Activated CD4-positive, alpha-beta T cell treated with anti-CD3 and anti-CD28 coated beads for 24 hours (primary cell): Measurements from ENCODE around the gene PXK.
A peak's percentile ranks its signal among the peaks of the same experiment; 100 is the strongest.
"Not testable (repeated sequence)": the region's sequence is repeated elsewhere in the genome, so short reads cannot be mapped to it uniquely, and the experiment has no call there.

Source experiments
- DNase-seq, 2 donors: peaks; one replicate each; pipeline ENCODE4 v3.0.0-alpha.2; 2020; ENCODE audit warnings: low read depth in 2 of 2

PXK gene

GRCh38 chr3:58323529-58324390 lies 8.9 kb upstream of the PXK start:
- no peak for DNase-seq

GRCh38 chr3:58324391-58325390 lies 8.0 kb upstream of the PXK start:
- no peak for DNase-seq

DNA sequence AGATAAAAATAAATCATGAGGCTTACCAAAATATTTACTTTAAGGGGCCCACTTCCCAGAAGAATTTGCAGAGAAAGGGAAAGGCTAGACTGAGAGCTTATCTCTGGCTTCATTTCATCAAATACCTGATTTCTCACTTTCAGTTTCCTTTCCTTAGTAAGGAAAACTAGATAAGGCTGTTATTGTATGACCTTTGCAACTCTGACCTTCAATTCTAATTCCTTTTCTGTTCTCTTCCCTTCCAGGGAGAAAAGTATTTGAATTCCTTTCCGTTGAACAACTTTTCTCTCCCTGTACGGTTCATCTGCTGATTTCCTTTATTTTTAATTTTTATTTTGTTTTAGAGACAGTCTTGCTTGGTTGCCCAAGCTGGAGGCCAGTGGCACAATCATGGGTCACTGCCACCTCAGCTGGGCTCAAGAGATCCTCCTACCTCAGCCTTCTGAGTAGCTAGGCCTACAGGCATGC lies 7.1 kb upstream of the PXK start:
- no peak for DNase-seq

DNA sequence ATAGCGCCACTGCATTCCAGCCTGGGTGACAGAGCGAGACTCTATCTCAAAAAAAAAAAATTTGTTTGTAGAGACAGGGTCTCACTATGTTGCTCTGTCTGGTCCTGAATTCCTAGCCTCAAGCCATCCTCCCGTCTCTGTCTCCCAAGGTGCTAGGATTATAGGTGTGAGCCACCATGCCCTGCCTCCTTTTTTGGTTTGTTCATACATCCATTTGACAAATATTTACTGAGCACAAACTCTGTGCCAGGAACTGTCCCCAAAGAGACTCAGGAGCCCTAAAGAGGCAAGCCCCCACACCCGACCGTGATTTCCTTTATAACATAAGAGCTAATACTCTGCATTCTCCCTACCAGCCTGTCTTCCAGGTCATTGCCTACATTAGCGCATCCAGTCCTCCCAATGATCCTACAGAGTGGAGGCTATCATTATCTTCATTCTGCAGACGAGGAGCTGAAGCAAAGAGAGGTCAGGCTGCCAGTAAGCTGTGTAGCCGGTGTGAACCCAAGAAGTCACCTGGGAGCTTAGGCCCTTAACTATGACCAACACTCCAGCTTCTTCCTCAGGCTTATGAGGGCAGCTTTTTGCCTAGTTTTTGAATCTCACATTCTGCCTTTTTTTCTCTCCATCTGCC lies 6.3 kb upstream of the PXK start:
- no peak for DNase-seq

DNA sequence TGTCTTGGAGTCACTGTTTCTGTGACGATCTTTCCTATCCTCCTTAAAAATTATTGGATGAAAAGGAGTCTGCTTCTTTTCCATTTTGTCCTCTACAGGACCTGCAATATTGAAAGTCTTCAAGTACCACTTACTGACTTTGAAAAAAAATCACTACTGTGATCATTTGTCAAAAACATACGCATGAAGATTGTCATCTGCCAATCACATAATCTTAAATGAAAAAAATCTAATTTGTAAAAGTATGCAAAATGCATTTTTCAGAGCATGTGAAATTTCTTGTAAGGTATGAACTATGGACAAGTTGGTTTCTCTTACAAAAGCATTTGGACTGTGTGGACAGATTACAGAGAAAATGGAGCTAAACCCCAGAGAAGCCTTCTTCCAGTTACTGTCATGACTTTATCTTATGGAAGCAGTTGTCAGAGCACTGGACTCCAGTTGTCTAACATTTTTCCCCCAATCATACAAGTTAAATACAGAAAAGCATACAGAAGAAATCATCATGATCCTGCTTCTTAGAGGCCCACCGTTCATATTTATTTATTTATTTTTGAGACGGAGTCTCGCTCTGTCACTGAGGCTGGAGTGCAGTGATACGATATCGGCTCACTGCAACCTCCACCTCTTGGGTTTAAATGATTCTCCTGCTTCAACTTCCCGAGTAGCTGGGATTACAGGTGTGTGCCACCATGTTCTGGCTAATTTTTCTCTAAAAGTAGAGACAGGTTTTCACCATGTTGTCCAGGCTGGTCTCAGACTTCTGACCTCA lies 3.4 kb upstream of the PXK start:
- no peak for DNase-seq

DNA sequence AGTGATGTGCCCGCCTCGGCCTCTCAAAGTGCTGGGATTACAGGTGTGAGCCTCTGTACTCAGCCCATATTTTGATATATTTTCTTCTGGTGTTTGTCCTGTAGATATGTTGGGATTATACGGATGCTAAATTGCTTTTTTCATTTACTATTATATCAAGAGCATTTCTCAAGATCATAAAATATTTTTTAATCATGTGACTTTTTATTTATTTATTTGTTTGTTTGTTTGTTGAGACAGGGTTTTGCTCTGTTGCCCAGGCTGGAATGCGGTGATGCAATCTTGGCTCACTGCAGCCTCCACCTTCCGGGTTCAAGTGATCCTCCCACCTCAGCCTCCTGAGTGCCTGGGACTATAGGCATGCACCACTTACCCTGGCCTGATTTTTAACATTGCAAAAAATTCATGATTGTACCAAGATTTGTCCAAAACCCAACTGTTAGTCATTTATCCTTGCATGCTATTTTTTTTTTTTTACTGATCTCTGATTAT lies 2.7 kb upstream of the PXK start:
- DNase-seq = no peak

GRCh38 chr3:58331593-58332152 lies 1.0 kb upstream of the PXK start:
- no peak for DNase-seq

DNA sequence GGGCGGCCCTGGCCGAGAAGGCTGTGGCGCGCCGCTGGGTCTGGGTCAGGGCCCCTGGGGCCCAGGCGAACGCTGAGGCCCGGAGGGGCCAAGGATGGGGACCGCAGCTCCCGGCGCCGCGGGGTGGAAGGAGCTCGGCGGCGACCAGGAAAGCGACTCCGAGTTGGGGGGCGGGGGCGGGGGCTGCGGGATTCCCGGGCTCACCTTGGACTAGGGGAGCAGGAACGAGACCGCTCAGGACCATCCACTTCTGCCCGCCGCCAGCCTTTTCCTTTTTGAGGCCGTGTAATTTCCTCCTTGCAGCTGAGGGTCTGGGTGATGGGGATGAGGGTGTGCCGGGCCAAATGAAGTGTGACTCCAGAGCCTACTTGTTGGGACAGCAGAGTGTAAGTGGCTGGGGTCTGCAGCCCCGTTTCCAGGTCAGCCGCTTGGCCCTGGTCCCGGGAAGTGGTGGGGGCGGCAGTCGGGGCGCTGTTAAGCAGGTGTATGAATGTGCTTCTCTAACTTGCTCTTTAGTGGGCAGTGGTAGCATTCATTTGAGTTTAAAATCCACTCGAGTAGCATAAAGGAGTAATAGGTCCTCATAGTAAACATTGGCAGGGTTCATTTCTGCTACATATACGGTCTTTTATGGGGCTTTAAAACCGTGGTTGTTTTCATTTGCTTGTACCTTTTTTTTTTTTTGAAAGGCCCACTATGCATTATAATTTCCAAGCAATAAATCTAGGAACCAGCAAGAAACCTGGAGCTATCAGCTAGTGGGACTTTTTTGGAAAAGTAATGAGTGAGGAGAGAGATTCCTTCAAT lies 717 bp downstream of the PXK start:
- peak in 1 of 2 donors; percentile 21 for DNase-seq

GRCh38 chr3:58334013-58334321 lies 1.3 kb downstream of the PXK start:
- no peak for DNase-seq

DNA sequence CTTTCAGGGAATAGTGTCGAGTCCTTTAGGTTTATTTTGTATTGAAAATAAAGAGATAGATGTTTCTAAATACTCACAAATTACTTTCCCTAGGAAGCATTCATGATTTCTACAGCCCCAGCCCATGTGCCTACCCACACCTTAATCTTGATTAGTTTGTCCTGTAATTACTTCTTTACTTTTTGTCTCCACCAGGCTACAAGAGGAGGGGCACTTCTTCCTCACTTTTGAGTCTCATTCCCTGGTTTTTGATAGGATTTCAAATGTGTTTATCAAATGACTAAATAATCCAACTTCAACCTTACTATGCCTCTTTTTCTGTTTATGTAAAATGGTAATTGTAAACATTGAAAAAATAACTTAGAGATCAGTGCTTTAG lies 1.8 kb downstream of the PXK start:
- DNase-seq = no peak

- DNase-seq = no peak
These were observed 2.9 kb downstream of the PXK start for GRCh38 chr3:58335652-58335947.

DNA sequence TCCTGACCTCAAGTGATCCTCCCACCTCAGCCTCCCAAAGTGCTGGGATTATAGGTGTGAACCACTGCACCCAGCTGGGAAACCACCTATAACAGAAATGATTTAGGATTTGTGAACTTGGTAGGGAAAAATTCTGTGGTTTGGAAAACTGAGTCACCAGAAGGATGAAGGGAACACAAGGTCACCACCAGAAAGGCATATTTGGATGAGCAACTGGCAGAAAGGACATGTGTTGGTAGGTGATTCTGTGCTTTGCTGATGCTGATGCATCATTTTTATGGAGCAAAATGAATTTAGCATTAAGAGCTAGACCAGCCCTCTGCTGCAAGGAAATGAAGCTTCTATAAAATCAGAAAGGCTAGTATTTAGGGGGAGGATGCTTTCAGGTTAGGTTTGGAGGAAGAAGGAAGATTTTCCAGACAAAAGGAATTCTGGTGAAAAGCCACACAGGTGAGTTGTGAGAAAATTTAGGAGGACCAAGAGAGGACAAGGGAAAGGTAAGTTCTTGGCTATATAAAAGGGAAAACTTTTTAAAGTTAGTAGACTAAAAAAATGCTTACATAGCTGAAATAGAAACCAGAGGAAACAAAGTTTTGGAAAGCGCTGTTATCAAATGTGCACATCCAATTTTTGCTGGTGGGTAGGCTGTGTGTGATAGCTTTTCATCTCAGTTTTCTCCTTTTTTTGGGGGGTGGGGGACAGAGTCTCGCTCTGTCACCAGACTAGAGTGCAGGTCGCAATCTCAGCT lies 3.6 kb downstream of the PXK start:
- no peak for DNase-seq

- DNase-seq = no peak
These were observed 4.5 kb downstream of the PXK start for GRCh38 chr3:58337190-58337589.

GRCh38 chr3:58339146-58339545 lies 6.5 kb downstream of the PXK start:
- not testable (repeated sequence) for DNase-seq

- no peak for DNase-seq
These were observed 8.0 kb downstream of the PXK start for GRCh38 chr3:58340594-58341244.

GRCh38 chr3:58341376-58341775 lies 8.7 kb downstream of the PXK start:
- no peak for DNase-seq

- no peak for DNase-seq
These were observed 10.0 kb downstream of the PXK start for GRCh38 chr3:58342676-58343075.

DNA sequence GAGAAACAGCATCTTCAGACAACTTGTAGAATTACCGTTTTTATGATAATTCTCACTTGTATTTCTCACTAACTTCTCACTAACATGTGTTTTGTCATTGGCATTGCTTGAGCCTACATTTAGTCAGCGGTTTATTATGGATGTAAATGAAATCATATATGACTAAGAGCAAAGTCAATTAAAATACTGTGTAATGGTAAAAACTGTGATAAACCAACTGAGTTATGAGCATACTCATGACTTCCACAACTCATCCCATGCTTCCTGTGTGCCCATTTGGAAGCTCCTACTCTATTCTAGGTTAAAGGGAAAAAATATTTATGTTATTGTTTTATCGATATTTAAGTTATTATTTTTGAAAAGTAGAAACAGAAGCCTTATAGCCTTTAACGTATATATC lies 12.8 kb downstream of the PXK start:
- DNase-seq = no peak

DNA sequence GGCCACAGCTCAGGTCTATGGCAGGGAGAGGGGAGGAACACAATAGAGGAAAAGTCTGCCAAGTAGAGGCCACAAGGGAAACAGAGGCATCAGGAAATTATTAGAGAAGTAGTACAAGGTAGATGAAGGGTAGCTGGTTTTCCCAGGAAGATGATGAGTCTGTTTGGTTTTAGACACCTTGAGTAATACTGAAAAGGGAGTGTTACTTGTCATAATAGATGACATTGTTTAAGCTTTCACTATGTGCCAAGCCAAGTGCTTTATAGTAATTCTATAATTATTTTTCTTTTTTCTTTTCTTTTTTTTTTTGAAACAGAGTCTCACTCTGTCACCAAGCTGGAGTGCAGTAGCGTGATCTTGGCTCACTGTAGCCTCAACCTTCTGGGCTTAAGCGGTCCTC lies 13.7 kb downstream of the PXK start:
- DNase-seq = no peak
